Neural progenitor cell (in vitro differentiated cells): ENCODE measurements around the gene GAB1.

Source experiments
- EZH2 ChIP-seq: fragments of 200-600 bp; sonication (generic); IDR thresholded peaks from 2 replicates; pipeline ENCODE4 v1.6.1; 2017; ENCODE audit warnings: antibody characterized with exemption, mild to moderate bottlenecking, moderate library complexity
- TF ChIP-seq, protein P1 (sequence below): fragments of 200-600 bp; sonication (generic); IDR thresholded peaks from 2 replicates; pipeline ENCODE4 v1.5.1; 2017; ENCODE audit warnings: antibody characterized with exemption, mild to moderate bottlenecking

DNA sequence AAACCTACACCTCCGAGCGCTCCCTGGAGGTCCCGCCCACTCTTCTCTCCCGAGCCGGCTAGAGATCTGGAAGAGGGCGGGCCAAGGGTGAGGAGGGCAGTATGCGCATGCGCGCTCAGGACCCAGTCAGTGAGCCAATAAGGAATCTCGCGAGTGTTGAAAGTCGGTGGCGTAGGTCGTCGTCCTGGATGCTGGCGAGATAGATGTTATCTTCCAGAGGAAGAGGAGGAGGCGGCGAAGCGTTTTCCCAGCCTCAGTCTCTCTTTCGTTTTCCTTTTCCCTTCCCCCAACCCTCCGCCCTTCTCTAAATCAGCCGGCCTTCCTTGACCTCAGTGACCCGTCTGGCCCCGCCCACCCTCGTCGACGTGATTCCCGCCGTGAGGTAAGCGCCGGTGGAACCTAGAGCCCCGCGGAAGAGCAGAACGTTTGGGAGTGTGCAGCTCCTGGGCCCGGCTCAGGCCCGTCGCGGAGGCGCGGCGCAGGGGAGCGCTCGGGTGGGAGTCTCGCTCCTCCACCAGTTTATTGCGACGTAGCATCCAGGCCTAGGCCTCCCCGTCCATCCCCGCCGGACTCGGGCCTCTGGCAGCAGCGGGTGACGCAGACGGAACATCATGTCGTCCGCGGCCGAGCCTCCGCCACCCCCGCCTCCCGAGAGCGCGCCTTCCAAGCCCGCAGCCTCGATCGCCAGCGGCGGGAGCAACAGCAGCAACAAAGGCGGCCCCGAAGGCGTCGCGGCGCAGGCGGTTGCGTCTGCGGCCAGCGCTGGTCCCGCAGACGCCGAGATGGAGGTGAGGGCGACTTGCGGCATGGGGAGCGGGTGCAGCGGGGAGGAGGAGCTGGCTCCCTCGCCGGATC is 176.9 kb downstream of the GAB1 start, which contains the start of gene SMARCA5:
- TF ChIP-seq, protein P1, sequence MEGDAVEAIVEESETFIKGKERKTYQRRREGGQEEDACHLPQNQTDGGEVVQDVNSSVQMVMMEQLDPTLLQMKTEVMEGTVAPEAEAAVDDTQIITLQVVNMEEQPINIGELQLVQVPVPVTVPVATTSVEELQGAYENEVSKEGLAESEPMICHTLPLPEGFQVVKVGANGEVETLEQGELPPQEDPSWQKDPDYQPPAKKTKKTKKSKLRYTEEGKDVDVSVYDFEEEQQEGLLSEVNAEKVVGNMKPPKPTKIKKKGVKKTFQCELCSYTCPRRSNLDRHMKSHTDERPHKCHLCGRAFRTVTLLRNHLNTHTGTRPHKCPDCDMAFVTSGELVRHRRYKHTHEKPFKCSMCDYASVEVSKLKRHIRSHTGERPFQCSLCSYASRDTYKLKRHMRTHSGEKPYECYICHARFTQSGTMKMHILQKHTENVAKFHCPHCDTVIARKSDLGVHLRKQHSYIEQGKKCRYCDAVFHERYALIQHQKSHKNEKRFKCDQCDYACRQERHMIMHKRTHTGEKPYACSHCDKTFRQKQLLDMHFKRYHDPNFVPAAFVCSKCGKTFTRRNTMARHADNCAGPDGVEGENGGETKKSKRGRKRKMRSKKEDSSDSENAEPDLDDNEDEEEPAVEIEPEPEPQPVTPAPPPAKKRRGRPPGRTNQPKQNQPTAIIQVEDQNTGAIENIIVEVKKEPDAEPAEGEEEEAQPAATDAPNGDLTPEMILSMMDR: no peak
- no peak for TF ChIP-seq EZH2
